GM12873 (cell line): ENCODE results near the gene SLC39A8.

Source experiments
- CTCF ChIP-seq: IDR thresholded peaks from 2 replicates; pipeline ENCODE4 v1.5.1; 2012; ENCODE audit warnings: low read depth, mild to moderate bottlenecking, moderate library complexity, low read length, control low read depth; ENCODE audit not compliant: insufficient read depth; ENCODE audit errors: missing control alignments

The SLC39A8 gene

GRCh38 chr4:102335616-102336015, 9.7 kb downstream of the SLC39A8 start:
- TF ChIP-seq CTCF = no peak

- no peak for TF ChIP-seq CTCF
Observed at GRCh38 chr4:102334624-102335023, 10.7 kb downstream of the SLC39A8 start.

GRCh38 chr4:102333787-102334186, 11.5 kb downstream of the SLC39A8 start:
- no peak for TF ChIP-seq CTCF

DNA sequence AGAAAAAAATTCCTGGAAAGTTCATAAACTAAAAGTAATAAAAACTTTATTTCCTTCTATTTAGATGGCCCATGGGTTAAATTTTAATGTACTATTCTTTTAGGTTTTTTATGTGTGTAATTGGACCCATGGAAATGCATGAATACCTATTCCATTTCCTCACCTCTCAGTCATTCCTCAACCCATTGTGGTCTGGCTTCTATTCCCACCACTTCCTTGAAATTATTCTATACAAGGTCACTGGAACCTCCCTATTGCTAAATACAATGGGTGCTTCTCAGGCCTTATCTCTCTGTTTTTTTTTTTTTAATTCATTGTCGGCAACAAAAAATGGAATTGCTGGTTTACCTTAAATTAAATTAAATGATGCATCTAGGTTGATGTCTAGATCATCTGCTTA, 17.2 kb downstream of the SLC39A8 start:
- TF ChIP-seq CTCF = no peak

- TF ChIP-seq CTCF = no peak
Observed at GRCh38 chr4:102326951-102327350, 18.3 kb downstream of the SLC39A8 start.

DNA sequence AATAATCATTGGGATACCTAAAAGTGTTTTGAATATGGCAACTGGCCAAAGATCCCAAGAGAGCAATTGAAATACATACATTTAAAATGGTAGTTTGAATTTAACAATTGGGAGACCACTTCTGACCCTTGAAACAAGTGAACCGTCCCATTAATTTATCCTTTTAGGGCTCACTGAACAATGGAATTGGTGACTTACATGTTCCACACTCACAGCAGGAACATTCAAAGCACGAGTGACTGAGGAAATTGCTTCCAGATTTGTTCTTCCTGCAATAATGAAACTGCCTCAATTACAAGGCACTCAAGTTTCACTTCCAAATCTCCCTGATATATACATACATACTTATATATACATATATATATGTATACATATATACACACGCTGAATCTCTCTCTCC, 20.6 kb downstream of the SLC39A8 start:
- no peak for TF ChIP-seq CTCF

- no peak for TF ChIP-seq CTCF
Observed at GRCh38 chr4:102322736-102323135, 22.5 kb downstream of the SLC39A8 start.
